Activated CD8-positive, alpha-beta memory T cell treated with anti-CD3 and anti-CD28 coated beads, Interleukin-2, amount 10 ng/mL, durations not matched to agents 7 days and 5 days (primary cell): ENCODE data around the gene ELMOD3. TPM values are rescaled to one million over a fixed set of nuclear protein-coding genes. Genes with fewer than 3 reads are reported as not detected.
"Not testable (repeated sequence)": the region's sequence is repeated elsewhere in the genome, so short reads cannot be mapped to it uniquely, and the experiment has no call there.

ENCODE experiments used
- ATAC-seq: fragments of 150-1000 bp; cut with Tn5 transposase; one replicate; pipeline ENCODE4 v1.10.0; 2021; ENCODE audit warnings: moderate library complexity
- CTCF ChIA-PET: fragments of 350-600 bp; sonication (Branson Sonifier 250); formaldehyde crosslinking; loops from one replicate; lab custom pipeline; 2021; ENCODE audit warnings: antibody characterized with exemption; lab: Charles Lee
- DNase-seq: peaks from one replicate; pipeline ENCODE4 v3.0.0-alpha.2; 2020
- H3K27ac Mint-ChIP-seq: one replicate; pipeline ENCODE4 v1.8.0; 2021; ENCODE audit warnings: mild to moderate bottlenecking, mixed read lengths
- H3K27me3 Mint-ChIP-seq: one replicate; pipeline ENCODE4 v1.8.0; 2021; ENCODE audit warnings: mixed read lengths
- H3K36me3 Mint-ChIP-seq: one replicate; pipeline ENCODE4 v1.8.0; 2021; ENCODE audit warnings: mild to moderate bottlenecking, mixed read lengths
- H3K4me1 Mint-ChIP-seq: one replicate; pipeline ENCODE4 v1.8.0; 2021; ENCODE audit warnings: mixed read lengths
- H3K4me3 Mint-ChIP-seq: one replicate; pipeline ENCODE4 v1.8.0; 2021; ENCODE audit warnings: mild to moderate bottlenecking, moderate library complexity, mixed read lengths
- H3K9me3 Mint-ChIP-seq: one replicate; pipeline ENCODE4 v1.8.0; 2022; ENCODE audit warnings: low read depth, mixed read lengths
- total RNA-seq, 2 experiments: library from RNA; stranded (reverse); gene quantifications; one replicate each; pipeline ENCODE4 v1.2.3, GENCODE V29; 2021

Gene ELMOD3
- total RNA-seq, 2 experiments from 2014 or later, result 21.7 to 27.7 TPM

DNA sequence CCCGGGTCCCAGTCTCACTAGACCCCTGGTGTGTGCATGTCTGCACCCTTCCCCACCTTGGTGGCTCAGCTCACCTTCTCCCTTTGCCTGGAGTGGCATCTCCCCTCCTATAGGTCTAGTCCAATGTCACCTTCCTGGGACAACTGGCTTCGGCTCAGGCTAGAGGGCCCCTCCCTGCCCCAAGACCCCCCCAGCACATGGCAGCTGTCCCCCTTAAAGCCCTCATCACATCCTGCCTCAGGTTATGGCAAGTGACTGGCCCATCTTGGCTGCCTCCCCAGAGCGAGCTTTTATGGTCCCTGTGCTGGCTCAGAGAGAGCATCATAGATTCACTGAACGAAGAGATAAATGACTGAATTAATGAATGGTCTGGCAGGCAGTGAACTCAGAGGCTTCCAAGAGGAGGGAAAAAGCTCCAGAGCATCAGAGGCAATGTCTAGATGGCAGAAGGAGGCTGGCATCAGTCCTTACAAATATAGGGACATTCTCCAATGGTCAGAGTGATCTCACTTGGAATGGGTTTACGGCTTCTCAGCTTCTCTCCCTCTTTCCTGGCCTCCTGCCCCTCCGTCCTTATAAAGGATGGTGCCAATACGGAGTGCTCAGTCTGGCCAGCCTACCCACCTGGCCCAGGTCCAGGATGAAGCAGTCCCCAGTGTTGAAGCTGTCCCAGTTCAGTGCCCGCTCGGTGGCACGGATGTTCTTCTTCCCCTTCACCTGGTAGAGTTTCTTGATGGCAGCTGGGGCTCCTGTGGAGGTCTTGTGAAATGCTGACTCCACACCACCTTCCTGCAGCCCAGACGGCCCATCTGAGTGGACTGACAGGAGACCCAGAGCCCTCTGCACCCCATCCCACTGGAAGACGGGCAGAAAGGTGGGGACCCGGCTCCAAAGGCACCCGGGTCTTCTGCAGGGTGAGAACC, 46.2 kb downstream of the ELMOD3 start:
- DNase-seq (no peak), ATAC-seq (no peak)
- CTCF ChIA-PET, result no interaction called here
- Mint-ChIP-seq H3K27me3 (no peaks in the 10 kb centered on the region), H3K27ac (no peak overlapping the region), H3K4me3 (no peak overlapping the region), H3K4me1 (peaks cover 23% of the 10 kb centered on the region), H3K36me3 (peaks cover 35% of the 10 kb centered on the region), H3K9me3 (peaks cover 11% of the 10 kb centered on the region)

DNA sequence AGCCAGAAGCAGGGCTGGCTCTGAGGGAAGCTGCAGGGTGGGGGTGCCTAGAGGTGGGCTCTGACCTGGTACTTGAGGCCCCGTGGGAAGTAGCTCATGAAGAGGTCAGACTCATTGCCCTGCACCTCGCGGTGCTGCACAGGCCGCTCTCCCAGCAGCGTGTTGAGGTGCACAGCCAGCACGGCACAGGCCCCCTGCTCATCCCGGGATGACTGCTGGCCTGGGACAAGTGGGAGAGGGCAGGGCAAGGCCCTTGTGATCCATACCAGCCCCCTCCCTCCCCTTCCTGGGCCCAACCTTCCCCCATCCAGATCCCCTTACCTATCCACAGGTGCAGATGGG, 46.9 kb downstream of the ELMOD3 start:
- ATAC-seq (no peak), DNase-seq (no peak)
- Mint-ChIP-seq H3K36me3 (peaks cover 33% of the 10 kb centered on the region), H3K4me3 (no peak overlapping the region), H3K27me3 (no peaks in the 10 kb centered on the region), H3K9me3 (peaks cover 11% of the 10 kb centered on the region), H3K4me1 (peaks cover 29% of the 10 kb centered on the region), H3K27ac (no peak overlapping the region)
- CTCF ChIA-PET, result no interaction called here

DNA sequence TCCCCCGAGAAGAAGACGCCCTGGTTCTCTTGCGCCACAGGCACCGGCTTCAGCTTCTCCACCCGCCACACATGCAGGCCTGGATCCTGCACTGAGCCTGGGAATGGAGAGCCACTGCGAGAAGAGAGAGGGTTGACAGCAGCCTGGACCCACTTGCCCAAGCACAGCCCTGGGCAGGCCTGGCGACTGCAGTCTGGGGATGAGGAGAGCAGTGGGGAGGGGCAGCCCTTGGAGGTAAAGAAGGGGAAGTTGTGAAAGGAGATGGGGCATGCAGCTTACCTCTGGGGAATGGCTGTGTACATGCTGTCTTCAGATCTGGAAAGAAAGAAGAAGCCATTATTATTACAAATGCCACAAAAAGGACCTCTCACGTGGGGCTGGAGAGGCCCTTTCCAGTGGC, 47.3 kb downstream of the ELMOD3 start:
- no peak for DNase-seq
- CTCF ChIA-PET, result no interaction called here
- Mint-ChIP-seq H3K4me1 (peaks cover 26% of the 10 kb centered on the region), H3K27me3 (no peaks in the 10 kb centered on the region), H3K36me3 (peaks cover 32% of the 10 kb centered on the region), H3K4me3 (no peak overlapping the region), H3K27ac (no peak overlapping the region), H3K9me3 (peaks cover 11% of the 10 kb centered on the region)
- ATAC-seq, result no peak

DNA sequence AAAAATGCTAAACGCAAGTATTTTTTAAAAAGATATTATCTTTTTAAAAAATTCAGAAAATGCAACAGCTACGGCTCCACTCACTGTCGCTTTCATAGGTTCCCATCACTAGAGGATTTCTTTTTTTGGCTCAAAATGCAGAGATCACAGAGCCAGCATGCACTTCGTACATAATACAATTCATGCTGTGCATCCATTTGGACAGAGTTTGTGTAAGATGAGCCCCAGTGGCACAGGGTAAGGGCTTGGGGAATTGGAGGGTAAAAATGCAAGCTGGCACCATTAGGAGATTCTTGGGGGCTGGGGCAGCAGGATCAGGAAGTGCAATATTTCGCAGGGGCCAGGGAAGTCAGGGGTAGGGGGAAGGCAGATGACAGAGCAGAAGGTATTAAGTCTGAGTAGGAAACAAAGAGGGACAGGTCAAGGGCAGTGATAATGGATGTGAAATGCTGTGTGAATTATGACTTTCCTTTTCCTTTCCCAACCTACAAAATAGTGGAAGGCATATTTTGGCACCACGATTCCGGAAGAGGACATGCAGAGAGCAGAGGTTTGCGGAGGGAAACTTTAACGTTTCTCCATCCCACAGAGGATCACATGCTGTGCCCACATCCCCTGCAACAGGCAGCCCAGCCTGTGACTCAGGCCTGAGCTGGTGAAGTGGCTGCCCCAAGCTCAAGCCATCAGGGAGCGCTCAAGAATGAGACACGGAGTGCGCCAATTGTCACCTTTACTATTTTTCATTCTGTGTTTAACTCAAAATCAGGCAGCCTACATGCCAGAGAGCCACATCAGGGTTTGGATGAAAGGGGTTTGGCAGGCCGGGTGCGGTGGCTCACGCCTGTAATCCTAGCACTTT, 50.9 kb downstream of the ELMOD3 start:
- Mint-ChIP-seq H3K4me3 (peak overlapping the region; percentile 40), H3K4me1 (peaks cover 48% of the 10 kb centered on the region), H3K9me3 (peaks cover 11% of the 10 kb centered on the region), H3K36me3 (peaks cover 30% of the 10 kb centered on the region), H3K27ac (peak overlapping the region; percentile 81), H3K27me3 (no peaks in the 10 kb centered on the region)
- CTCF ChIA-PET, result interaction anchor here (0.7 to 2.6 kb wide), 5 partner anchors 9 to 147 kb away, joined by 3 to 14 read pairs (median 3); partner anchors contain the start of gene SH2D6
- DNase-seq (peak; percentile 91), ATAC-seq (peak; percentile 85)

DNA sequence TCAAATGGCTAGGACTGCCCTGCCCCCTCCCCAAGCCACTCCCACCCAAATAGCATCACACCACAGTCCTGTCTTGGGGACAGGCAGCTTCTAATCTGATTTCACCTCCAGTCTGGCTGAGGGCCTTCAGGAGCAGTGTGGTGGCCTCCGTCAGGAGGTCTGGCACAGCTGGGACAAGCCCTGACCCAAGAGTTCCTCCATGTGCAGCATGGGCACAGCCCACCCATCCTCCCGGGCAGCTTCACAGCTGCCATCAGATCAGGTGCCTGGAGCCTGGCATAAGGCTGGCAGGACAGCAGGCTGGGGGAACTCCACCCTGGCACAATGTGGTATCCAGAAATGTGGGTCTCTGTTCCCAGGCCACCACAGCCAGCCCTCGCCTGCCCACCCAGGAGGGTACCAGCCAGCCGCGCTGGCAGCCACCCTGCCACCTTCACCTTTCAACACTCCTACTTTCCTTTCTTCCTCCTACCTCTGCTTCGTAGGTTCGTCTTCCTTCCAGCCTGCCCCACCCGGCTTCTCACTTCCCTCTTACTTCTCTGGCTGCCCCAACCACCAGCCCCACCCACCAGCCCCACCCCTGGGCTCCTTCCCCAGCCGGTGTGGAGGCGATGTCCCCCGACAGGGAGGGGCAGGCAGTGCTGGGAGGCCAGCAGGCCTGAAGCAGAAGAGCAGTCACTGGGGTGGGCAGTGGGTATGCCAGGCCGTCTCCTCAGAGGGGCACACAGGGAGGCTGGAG, 55.4 kb downstream of the ELMOD3 start, which contains the start of gene CAPG:
Gene CAPG (minus strand): TSS at position 522 of the 739 bp plus-strand sequence. CDS start 8,221 bp downstream, outside the sequence.
- peak within 1 kb of the TSS; percentile 83 for H3K27ac Mint-ChIP-seq
- H3K27me3 Mint-ChIP-seq, result peaks cover 8% of the 10 kb centered on the region
- peak within 1 kb of the TSS; percentile 78 for H3K4me3 Mint-ChIP-seq
- CTCF ChIA-PET, result interaction anchor here (1.9 kb wide), 1 partner anchor 142 kb away, joined by 8 read pairs; no protein-coding TSS in a partner anchor
- DNase-seq (peak; percentile 79), ATAC-seq (peak; percentile 47)
- H3K36me3 Mint-ChIP-seq, result peaks cover 7% of the 10 kb centered on the region
- peaks cover 68% of the 10 kb centered on the region for H3K4me1 Mint-ChIP-seq
- H3K9me3 Mint-ChIP-seq, result peaks cover under 1% of the 10 kb centered on the region

DNA sequence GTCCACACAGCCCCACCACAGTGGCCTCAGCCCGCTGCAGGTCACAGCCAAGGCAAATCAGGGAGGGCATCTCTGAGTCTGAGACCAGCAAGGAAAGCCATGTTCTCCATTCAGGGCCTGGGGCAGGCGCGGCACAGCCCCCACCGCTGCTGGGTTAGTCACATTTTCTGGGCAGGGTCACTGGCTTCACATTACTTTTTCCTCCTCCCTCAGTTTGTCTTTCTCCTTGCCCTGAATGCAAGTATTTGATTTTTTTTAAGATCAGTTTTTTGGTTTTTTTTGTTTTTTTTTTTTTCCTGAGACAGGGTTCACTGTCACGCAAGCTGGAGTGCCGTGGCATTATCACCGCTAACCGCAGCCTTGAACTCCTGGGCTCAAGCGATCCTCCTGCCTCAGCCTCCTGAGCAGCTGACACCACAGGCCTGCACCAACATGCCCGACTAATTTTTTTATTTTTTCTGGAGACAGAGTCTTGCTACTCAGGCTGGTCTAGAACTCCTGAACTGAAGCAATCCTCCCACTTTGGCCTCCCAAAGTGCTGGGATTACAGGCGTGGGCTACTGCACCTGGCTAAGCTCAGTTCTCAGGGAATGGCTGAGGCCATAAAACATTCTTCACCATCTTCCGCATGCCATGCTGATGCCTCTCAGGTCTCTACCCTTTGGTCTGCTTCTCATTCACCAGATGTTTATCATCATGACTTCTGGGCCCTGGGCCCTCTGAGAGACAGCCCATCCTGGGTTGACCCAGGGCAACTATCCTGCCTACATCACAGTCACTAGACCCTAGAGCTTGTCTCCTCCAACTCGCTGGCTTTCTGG, 56.2 kb downstream of the ELMOD3 start:
- Mint-ChIP-seq H3K36me3 (peaks cover 7% of the 10 kb centered on the region), H3K4me1 (peaks cover 66% of the 10 kb centered on the region)
- DNase-seq, result no peak

DNA sequence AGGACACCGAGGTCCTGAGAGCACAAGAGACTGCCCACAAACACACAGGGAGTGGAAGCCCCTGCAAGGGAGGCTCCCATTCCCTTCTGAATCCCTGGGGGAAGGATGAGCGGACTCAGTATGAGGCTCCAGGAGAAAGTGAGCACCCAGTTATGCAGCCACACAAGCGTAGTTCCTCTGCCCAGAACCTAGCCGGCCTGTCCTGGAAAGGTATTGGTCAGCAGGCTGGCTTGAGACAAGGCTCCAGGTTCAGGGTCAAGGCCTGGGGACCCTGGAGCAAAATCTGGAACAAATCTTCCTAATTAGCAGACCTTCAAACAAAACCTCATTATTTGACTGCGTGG, 56.8 kb downstream of the ELMOD3 start:
- no peaks in the 10 kb centered on the region for H3K9me3 Mint-ChIP-seq
- CTCF ChIA-PET, result no interaction called here
- ATAC-seq (no peak), DNase-seq (no peak)
- H3K27ac Mint-ChIP-seq, result no peak overlapping the region
- H3K27me3 Mint-ChIP-seq, result peaks cover 8% of the 10 kb centered on the region
- no peak overlapping the region for H3K4me3 Mint-ChIP-seq
- peaks cover 7% of the 10 kb centered on the region for H3K36me3 Mint-ChIP-seq
- peaks cover 61% of the 10 kb centered on the region for H3K4me1 Mint-ChIP-seq

More for the DNA sequence above, 56.2 kb downstream of the ELMOD3 start:
- CTCF ChIA-PET, result interaction anchor here (1.9 kb wide), 1 partner anchor 141 kb away, joined by 8 read pairs; no protein-coding TSS in a partner anchor
- ATAC-seq, result no peak
- H3K9me3 Mint-ChIP-seq, result no peaks in the 10 kb centered on the region
- peak overlapping the region; percentile 83 for H3K27ac Mint-ChIP-seq
- H3K27me3 Mint-ChIP-seq, result peaks cover 8% of the 10 kb centered on the region
- peak overlapping the region; percentile 78 for H3K4me3 Mint-ChIP-seq

DNA sequence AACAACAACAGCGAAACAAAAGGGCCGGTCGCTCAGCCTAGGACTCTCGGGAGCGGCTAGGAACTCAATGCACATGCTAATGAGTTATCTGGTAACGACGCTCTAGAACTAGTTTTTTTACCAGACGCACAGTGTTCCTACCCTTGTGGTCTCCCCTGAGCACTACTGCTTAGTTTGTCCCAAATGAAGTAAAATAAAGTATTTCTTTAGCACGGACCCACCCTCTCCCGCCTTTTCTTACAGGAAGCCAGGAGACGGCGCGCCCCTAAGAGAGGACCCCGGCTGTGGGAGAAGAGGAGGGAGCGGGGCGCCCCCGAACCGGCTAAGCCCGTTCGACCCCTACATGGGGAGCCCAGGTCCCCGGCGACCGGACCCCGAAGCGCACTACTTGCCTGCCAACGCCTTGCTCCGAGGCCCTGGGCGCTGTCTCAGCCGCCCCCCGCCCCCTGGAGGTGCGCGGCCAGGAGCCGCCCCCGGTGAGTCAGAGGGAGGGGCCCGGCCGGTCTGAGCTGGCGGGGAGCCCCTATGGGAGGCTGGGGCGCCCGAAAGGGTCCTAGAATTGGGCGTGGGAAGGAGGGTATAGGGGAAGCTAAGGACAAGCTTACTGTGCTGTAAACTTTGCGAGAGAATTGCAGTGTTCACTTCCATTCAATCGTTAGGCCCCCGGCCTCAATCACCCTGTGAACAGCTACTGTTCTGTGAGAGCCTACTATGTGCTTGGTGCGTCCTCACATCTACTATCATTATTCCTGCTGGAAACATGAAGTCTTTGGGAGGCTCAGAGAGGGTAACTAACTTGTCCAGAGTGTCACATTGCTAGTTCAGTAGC, 59.2 kb downstream of the ELMOD3 start:
- H3K4me1 Mint-ChIP-seq, result peaks cover 51% of the 10 kb centered on the region
- peak overlapping the region; percentile 65 for H3K4me3 Mint-ChIP-seq
- ATAC-seq (peak; percentile 34), DNase-seq (peak; percentile 56)
- H3K27me3 Mint-ChIP-seq, result peaks cover 8% of the 10 kb centered on the region
- H3K27ac Mint-ChIP-seq, result peak overlapping the region; percentile 78
- no peaks in the 10 kb centered on the region for H3K9me3 Mint-ChIP-seq
- CTCF ChIA-PET, result interaction anchor here (0.6 to 1.1 kb wide), 5 partner anchors 9 to 1825 kb away, joined by 3 to 5 read pairs (median 3); no protein-coding TSS in a partner anchor
- H3K36me3 Mint-ChIP-seq, result no peaks in the 10 kb centered on the region

DNA sequence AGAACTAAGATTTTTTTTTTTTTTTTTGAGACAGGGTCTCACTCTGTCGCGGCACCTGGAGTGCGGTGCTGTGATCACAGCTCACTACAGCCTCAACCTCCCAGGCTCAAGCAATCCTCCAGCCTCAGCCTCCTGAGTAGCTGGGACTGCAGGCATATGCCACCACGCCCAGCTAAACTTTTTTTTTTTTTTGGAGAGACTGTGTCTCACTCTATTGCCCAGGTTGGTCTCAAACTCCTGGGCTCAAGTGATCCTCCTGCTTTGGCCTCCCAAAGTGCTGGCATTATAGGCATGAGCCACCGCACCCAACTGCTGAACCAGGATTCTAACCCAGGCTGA, 59.8 kb downstream of the ELMOD3 start:
- H3K36me3 Mint-ChIP-seq, DNase-seq, H3K27me3 Mint-ChIP-seq, H3K4me3 Mint-ChIP-seq, H3K9me3 Mint-ChIP-seq, ATAC-seq, H3K27ac Mint-ChIP-seq: not testable (repeated sequence)
- peaks cover 51% of the 10 kb centered on the region for H3K4me1 Mint-ChIP-seq
- CTCF ChIA-PET, result interaction anchor here (0.8 to 1.1 kb wide), 3 partner anchors 9 to 136 kb away, joined by 3 to 5 read pairs (median 3); no protein-coding TSS in a partner anchor

DNA sequence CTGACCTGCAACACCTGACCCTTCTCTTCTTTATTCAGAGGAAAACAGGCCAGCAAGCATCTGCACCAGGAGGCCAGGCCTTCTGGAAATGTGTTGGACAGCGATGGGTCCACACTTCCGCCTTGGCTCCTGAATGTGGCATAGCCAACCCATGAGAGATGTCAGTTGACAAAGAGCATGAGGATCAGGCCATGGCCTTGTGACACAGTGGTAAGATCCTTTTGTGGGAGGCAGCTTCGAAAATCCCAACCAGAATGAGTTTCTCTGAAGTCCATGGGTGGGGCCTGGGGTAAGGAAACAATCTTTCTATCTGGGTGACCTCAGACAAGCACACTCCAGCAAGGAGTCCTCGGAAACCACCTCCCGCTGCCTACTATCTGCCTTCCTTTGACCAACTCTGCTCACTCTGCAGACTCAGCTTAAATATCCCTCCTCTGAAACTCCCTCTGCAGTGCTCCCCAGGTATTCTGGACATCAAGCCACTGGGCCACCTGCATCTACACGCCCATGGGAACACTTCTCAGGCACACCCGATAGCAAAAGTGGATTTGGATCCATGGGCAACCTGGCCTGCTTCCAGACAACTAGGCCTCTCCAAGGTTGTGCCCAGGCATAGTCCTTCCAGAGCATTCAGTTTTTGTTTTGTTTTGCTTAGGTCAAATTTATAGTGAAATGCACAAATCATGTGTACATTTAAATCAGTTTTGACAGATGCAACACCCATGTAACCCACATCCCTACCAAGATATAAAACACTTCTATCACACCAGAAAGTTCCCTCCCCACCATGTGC, 60.4 kb downstream of the ELMOD3 start:
- Mint-ChIP-seq H3K4me1 (peaks cover 51% of the 10 kb centered on the region), H3K4me3 (no peak overlapping the region), H3K36me3 (no peaks in the 10 kb centered on the region), H3K9me3 (no peaks in the 10 kb centered on the region), H3K27ac (no peak overlapping the region), H3K27me3 (peaks cover 8% of the 10 kb centered on the region)
- DNase-seq, result no peak
- ATAC-seq, result no peak
- CTCF ChIA-PET, result interaction anchor here (0.8 to 1.1 kb wide), 2 partner anchors 10 to 125 kb away, joined by 3 read pairs; no protein-coding TSS in a partner anchor
